HG02884 (cell line): ENCODE measurements around the gene TMED9.
"Not testable (repeated sequence)": the region's sequence is repeated elsewhere in the genome, so short reads cannot be mapped to it uniquely, and the experiment has no call there.

ENCODE experiments used
- ATAC-seq: cut with Tn5 transposase; IDR thresholded peaks from one replicate; pipeline ENCODE4 v1.9.1; 2021; ENCODE audit warnings: mild to moderate bottlenecking, moderate library complexity; ENCODE audit not compliant: unreplicated experiment

TMED9 gene

DNA sequence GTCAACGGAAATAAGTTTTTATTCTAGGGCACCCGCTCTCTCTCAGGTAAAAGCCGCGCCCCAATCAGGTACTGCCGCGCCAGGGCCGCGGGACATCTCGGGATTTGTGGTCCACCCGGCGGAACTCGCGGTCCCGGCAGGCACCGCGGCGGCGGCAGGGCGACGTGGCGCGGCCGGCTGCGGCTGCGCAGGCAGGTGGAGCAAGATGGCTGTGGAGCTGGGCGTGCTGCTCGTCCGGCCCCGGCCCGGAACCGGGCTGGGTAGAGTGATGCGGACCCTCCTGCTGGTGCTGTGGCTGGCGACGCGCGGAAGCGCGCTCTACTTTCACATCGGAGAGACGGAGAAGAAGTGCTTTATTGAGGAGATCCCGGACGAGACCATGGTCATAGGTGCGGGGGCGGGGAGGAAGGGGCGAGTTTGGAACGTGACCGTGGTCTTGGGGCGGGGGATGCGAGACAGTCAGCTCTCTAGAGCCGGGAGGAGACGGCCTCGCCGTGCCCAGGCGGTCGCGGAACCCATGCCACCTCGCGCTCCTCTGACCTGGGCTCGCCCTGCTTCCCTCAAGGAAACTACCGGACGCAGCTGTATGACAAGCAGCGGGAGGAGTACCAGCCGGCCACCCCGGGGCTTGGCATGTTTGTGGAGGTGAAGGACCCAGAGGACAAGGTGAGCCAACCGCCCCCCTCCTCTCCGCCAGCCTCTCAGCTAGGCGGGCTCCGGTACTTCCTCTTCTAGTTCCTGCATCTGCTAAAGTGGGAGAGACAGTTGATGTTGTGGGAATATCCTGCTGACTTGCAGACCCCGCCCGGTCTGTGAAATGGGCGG lies at the start of gene TMED9:
Gene TMED9, plus strand, starts transcription at position 194 of the 825 bp plus-strand sequence. Its CDS starts 12 bp downstream, at position 206.
- peak; percentile 91 for ATAC-seq

DNA sequence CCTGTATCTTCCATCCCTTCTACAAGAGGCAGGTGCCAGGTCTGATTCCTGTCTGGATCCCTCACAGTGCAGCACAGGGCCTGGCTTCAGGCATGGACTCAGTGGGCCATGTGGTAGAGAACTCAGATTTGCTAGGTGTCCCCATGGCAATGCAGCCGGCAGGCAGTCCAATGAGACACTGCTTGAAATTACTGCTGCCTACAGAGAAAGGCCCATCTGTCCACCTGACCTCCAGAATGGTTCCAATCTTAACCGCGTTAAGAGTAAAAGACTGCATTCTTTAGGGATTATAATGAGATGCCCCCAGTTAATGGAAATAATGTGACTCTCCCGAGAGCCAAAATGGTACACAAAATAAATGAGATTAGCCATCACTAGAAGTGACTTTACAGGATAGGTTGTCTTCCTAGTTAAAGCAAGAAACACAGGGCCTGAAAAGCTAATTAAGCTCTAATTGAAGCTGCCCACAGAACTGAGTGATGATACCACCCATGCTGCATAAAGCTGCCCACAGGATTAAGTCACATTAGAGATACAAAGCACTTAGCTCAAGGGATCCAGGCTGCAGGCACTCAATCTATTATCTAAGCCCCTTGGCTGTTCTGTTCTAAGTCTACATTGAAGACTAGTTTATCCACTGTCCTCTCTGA lies 49.1 kb upstream of the TMED9 start:
- ATAC-seq, result no peak

DNA sequence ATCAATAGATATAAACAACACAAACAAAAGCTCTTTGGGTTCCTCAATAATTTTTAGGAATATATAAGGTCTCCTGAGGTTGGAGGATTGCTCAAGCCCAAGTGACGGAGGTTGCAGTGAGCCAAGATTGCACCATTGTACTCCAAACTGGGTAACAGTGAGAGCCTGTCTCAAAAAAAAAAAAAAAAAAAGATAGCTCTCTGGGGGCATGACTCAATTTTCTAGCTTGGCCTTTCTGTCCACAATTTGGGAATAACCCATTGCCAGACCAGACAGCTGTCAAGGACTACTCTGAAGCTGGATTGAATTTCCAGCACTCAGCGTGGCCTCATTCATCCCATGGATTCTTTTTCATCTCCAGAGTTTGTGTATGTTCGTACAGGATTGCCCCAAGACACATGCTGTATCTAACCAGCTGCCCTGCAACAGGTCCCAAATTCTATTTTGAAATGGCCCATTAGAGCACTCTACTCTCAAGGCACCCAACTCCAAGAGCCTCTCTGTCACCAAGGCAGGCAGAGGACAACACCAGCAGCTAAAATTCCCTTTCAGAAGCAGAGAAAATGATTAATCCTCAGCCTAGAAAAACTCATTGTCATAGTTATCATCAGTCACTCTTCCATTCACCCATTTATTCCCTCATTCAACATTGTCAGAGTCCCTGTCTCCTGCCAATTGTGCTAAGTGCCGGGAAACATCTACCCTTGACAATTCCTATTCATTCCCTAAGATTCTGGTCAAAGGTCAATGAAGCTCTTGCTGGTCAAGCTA lies 46.3 kb upstream of the TMED9 start:
- ATAC-seq, result no peak

DNA sequence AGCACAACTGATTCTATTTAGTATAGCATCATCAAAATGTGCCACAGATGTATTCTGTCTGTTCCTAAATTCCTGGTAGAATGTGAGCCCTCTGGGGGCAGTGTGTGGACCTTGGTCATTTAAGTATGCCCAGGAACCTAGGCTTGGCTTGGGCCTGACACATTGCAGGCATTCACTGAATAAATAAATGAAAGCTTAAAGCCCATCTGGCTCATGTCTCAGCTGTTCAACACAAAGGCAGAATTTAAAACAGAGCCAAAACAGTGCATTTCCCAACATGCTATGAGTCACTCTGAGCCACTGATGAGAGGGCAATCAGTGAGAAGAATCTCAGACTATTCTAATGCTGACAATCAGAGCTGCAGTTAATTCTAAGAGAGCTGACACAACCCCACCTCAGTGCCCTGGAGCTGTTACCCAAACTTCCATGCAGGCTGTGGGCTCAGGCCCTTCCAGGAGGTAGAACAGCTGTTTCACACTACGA lies 45.7 kb upstream of the TMED9 start:
- ATAC-seq, result no peak

DNA sequence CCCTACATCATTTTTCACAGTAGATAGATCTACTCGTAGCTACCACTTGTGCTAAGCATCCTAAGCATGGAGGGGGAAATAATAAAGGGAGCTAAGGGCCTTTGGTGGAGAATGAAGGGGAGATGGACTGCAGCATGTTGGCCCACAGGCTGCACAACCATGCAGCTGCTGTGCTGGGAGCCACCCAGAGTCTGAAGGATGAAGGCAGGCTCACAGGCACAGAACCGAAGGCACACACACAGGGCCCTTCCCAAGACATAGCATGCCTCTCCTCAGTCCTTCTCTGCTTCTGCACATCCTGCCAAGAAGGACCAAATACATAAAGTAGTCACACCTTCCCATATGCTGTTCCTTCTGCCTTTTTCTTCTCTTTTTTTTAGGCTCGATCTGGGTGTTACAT lies 44.3 kb upstream of the TMED9 start:
- no peak for ATAC-seq

DNA sequence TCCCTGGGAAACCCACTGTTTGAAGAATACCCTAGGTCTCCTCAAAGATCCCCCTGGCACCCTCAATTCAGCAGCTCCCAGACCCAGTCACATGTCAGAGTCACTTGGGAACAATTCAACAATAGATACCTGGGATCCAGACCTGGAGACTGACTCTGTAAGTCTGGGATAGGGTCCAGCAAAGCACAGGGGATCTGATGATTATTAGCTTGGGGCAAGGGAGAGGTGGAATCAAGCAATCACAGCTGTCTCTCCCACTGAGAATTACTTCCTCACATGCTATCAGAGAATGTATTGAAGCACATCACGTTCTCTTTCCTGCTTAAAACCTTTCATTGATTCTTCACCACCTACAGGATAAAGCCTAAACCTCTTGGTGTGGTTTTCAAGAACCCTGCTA lies 43.5 kb upstream of the TMED9 start:
- no peak for ATAC-seq

DNA sequence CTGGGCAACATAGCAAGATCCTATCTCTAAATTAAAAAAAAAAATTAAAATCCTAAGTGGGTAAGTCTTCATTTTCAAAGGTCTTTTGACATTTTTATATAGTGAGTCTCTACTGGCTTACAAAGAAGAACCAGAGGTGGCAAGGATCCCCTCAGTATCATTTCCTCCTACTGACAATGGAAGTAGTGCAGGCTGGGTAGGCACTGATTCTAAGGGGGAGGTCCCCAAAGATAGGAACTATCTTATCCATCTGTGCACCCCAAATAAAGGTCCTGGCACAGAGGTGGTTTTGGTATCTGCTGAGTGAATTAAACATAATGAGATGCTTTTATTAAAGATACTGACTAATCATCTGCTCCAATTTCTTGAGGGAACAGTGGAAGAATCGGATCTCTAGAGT lies 41.9 kb upstream of the TMED9 start:
- ATAC-seq, result no peak

DNA sequence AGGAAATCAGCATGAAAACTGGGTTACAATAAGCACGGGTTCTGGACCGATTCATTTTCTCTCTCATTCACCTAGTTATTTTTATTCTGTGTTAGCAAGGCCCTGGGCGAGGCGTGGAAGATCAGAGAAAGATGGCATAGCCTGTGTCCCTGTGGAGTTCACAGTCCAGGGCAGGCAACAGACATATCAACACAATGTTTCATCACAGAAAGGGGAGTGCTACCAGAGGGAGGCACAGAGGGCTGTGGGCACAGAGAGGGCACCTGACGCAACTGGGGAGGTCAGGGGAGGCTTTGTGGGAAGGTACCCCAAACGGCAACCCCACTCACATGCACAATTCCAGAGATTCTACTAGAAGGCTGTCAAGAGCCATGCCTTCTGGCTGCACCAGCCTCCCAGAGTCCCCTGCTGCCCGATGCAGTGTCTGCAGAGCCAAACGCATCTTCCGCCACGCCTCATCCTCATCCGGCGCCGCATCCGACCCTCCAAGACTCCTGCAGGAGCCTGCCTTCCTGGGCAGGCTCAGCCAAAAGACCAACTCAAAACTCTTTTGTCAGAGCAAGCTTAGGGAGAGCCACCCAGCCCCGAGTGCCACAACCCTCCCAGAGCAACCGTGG lies 39.1 kb upstream of the TMED9 start:
- ATAC-seq, result no peak

DNA sequence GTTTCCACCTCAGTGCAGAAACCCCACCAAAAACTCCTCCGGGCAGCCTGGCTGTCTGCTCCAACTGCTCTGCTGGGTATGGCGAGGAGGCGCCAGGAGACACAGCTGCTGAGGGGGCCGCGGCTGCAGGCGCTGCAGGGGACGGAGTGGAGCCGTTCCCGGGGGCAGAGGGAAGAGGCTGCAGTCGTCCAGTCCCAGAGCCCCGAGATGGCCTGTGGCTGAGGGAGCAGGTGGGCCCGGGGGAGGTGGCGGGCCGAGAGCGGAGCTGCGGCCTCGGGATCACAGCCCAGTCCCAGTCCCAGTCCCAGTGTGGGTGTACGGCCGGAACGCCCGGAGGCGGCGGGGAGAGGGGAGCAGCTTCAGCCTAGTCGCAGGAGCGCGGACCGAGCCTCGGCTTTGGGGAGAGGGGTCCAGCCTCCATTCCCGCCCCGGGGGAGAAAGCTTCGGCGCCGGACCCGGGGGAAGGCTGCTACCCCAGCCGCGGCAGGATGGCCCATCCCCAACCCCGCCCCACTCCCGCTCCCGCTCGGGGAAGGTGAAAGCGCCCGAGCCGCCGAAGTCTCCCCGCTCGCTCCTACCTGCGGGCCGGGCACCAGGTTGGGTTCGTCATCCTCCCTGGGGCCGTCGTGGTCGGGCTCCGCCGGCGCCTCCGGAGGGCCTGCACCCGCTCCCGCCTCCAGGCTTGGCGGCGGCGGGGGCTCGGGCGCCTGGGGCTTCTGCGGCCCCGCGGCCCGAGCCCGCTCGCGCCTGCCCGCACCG lies 38.2 kb upstream of the TMED9 start:
- peak; percentile 42 for ATAC-seq

DNA sequence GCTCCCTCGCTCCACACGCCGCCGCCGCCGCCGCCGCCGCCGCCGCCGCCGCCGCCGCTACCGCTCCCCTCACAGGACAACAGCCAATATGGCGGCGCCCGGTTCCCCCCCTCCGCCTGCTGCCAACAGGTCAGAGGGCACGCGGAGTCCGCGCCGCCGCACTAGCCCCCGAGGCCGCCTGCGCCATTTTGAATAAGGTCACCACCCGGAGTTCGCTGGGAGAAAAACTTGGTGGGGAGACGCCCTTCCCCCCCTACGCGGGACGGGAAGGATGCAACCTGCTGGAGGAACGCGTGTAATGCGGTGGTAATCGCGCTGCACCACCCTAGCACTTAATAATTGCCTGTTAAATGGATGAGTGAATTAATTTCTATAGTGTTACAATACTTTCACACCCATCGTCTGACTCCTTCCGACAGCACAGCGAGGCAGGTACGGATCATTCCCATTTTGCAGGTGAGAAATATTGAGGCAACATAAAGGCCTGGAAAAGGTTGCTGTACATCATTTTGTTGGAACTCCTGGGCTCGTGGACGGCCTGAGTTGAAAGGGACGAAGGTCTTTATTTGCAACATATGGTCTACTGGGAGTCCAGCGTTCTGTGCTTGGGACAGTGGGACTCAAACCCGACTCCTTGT lies 37.4 kb upstream of the TMED9 start, which contains the start of gene FAM193B:
Gene FAM193B, minus strand, starts transcription at position 90 of the 638 bp plus-strand sequence. CDS start 105 bp downstream, outside the sequence.
- peak; percentile 82 for ATAC-seq

DNA sequence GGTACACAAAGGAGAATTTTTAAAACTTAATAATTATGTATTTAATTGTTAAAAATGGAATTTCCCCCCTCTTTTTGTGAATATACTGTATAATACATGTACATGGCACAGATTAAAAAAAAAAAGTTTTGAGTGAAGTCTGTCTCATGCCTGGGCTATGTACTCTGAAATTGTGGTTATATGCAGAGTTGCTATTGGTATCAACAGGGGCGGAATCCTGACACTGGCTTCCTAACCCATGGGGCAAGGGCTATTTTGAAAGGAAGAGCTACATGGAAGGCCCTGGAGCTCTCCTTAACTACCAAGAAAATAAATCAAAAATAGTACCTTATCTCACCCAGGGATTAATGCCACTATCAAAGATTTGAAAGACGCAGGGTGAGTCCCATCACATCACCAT lies 36.8 kb upstream of the TMED9 start:
- ATAC-seq, result no peak

DNA sequence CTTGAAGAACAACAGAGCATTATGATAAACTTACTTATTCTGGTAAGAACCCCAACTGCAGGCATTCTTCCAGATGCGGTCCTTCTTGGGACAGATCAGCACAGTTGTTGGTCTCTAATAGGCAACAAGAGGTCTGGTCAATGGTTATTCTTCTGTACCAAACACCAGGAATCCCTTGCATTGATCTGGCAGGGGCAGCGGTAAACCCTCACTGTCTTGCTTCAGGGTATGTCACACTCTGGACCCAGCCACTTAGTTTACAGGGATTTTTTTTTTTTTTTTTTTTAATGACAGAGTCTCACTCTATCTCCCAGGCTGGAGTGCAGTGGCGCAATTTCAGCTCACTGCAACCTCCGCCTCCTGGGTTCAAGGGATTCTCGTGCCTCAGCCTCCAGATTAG lies 36.3 kb upstream of the TMED9 start:
- ATAC-seq, result no peak

DNA sequence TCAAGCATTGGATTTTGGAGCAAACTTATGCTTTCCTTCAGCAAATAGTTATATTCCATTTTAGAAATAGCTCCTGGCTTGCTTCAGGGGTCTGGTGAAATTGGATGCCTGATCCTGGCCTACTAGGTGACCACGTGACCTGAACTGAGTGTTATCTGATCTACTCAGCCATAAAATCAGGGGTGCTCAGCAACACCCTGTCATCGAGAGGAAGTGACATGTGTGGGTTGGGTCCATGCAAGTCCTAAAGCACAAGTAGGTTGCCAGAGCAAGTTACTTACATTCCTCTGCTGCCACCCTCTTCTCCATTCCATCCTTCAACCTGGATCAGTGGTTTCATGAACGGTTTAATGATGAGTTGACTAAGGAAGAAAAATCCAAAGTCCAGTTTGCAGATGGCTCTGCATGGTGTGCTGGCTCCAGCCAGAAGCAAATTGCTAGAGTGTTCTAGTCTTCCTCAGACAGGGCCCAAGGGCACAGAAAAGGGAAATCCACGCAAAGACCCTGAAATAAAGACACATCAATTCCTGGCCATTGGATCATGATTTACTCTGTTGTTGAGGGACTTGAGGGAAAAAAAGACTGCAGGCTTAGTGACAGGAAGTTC lies 34.9 kb upstream of the TMED9 start:
- ATAC-seq, result no peak

DNA sequence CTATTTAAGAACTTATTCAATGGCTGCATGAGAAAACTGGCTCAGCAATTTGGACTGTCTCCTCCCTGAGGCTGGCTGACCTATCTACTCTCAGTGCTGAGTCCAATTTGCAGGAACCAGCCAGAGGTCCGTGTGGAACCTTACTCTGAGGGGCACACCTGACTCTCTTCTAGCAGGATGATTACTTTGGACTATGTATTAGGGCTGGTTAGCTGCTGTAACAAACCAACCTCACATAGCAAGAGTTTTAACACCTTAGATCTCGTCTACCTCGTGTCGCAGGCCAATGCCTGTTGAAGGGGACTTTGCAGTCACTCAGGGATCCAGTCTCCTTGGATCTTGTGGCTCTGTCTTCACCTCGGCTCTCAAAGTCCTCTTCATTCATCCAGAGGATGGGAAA lies 34.2 kb upstream of the TMED9 start:
- no peak for ATAC-seq

DNA sequence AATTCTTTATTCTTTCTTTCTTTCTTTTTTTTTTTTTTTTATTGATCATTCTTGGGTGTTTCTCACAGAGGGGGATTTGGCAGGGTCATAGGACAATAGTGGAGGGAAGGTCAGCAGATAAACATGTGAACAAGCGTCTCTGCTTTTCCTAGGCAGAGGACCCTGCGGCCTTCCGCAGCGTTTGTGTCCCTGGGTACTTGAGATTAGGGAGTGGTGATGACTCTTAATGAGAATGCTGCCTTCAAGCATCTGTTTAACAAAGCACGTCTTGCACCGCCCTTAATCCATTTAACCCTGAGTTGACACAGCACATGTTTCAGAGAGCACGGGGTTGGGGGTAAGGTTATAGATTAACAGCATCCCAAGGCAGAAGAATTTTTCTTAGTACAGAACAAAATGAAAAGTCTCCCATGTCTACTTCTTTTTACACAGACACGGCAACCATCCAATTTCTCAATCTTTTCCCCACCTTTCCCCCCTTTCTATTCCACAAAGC lies 32.5 kb upstream of the TMED9 start:
- not testable (repeated sequence) for ATAC-seq

DNA sequence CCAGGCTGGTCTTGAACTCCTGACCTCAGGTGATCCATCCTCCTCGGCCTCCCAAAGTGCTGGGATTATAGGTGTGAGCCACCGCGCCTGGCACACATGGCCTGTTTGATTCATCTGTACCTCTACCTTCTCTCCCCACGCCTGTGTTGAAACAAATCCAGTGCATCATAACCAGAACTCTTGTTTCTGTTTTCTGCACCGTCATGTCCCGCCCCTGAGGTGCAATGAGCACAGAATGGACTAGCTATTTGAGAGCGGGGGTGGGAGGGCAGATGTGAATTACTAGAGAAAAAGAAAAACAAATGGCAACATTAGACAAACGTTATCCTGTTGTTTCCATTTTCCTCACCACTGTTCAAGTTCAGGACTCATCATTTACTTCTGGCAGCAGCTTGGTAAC lies 27.0 kb upstream of the TMED9 start:
- ATAC-seq, result no peak

DNA sequence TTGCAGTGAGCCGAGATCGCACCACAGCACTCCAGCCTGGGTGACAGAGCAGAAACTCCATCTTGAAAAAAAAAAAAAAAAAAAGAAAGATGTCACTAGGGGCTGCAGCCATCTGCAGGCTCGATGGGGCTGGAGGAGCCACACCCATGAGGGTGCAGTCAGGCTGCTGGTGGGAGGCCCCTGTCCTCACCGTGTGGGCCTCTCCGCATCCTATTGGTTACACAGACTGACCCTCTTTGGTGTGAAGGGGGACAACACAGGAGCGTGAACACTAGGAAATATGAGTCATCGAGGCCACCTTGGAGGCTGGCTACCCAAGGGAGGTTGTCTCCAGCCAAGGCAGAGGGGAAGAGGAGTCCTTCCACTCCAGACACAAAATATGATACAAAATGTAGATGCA lies 23.7 kb upstream of the TMED9 start:
- no peak for ATAC-seq

DNA sequence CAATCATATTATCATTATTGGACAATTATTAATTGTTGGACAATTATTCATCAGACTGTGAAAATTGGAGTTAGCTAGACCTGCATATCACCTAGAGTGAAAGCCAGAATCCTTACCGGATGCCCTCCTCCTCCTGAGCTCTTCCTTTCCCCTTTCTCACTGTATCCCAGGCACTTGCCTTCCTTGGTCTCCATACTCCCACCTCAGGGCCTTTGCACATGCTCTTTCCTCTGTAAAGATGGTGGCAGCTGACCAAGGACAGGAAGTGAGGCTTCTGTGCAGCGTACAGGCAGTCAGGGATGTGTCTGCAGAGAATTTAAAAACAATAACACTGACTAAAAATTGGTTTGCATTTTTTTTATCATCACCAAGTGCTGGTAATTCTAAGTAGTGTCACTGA lies 22.1 kb upstream of the TMED9 start:
- no peak for ATAC-seq

DNA sequence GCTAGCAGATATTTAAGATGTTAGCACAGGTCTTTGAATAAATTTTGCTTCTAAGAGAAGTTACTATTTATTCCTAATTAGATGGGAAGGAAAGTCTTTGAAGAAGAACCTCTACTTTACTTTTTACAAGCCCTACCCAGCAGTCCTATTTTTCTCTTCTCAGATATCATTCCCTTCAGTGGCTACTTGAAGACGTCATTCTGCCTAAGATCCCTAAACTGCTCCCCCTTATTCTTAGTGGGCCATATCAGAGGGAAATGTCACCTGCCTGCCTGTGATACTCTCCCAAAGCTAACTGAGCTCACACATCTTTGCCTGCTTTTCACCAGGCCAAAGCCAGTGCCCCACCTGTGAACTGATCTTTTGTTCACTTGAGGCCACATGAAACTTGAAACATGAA lies 16.5 kb upstream of the TMED9 start:
- ATAC-seq, result no peak
